ENCODE measurements around the gene UNC13C.

DNA sequence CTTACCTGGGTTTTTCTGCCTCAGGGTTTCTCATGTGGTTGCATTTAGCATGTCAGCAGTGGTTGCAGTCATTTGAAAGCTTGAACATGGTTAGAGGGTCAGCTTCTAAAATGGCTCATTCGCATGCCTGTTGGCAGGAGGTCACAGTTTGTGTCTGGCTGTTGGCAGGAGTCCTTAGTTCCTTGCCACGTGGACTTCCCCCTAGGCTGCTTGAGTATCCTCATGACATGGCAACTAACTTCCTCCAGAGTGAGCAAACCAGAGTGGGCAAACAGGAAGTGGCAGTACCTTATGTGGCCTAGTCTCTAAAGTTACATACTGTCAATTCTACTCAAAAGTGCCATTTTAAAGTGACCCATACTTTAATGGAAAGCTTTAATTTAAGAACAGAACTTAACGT, 3.4 kb upstream of the UNC13C start:
- TF ChIP-seq, protein P1, sequence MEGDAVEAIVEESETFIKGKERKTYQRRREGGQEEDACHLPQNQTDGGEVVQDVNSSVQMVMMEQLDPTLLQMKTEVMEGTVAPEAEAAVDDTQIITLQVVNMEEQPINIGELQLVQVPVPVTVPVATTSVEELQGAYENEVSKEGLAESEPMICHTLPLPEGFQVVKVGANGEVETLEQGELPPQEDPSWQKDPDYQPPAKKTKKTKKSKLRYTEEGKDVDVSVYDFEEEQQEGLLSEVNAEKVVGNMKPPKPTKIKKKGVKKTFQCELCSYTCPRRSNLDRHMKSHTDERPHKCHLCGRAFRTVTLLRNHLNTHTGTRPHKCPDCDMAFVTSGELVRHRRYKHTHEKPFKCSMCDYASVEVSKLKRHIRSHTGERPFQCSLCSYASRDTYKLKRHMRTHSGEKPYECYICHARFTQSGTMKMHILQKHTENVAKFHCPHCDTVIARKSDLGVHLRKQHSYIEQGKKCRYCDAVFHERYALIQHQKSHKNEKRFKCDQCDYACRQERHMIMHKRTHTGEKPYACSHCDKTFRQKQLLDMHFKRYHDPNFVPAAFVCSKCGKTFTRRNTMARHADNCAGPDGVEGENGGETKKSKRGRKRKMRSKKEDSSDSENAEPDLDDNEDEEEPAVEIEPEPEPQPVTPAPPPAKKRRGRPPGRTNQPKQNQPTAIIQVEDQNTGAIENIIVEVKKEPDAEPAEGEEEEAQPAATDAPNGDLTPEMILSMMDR (IDR thresholded peaks at IDR 0.05; ENCODE audit: insufficient read depth, low read length) = no peak
- TF ChIP-seq GABPA (IDR thresholded peaks at IDR 0.05; ENCODE audit: low read depth) (no peak), POLR2AphosphoS5 (IDR thresholded peaks at IDR 0.05; ENCODE audit: low read depth) (no peak)
